Activated CD8-positive, alpha-beta memory T cell treated with anti-CD3 and anti-CD28 coated beads, Interleukin-2, amount 50 U/mL, for 4 hours (primary cell): ENCODE measurements around the gene MINAR1.
"Not testable (repeated sequence)": the region's sequence is repeated elsewhere in the genome, so short reads cannot be mapped to it uniquely, and the experiment has no call there.

Experiments used
- DNase-seq: peaks from one replicate; pipeline ENCODE4 v3.0.0-alpha.2; 2020

MINAR1 gene, protein sequence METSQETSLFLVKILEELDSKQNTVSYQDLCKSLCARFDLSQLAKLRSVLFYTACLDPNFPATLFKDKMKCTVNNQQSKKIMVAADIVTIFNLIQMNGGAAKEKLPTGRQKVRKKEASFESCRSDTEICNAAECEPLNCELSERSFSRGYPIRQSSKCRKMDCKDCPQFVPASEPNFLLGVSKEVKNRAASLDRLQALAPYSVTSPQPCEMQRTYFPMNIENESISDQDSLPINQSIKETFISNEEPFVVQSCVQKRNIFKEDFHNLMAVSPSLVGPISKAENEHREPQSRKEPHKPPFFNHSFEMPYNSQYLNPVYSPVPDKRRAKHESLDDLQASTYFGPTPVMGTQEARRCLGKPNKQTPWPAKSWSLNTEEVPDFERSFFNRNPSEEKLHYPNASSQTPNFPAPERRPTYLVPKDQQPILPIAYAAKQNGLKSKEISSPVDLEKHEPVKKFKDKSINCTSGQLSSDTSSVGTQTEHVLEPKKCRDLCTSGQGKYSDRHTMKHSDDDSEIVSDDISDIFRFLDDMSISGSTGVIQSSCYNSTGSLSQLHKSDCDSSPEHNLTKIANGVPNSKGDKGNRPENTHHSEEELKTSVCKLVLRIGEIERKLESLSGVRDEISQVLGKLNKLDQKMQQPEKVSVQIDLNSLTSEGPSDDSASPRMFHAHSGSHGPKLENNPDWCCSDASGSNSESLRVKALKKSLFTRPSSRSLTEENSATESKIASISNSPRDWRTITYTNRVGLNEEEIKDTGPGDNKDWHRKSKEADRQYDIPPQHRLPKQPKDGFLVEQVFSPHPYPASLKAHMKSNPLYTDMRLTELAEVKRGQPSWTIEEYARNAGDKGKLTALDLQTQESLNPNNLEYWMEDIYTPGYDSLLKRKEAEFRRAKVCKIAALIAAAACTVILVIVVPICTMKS

GRCh38 chr15:79431636-79432344 lies at the start of gene MINAR1:
Gene MINAR1 (plus strand): TSS chr15:79432336. CDS start chr15:79456148, 23,812 bp downstream.
- DNase-seq, result no peak

DNA sequence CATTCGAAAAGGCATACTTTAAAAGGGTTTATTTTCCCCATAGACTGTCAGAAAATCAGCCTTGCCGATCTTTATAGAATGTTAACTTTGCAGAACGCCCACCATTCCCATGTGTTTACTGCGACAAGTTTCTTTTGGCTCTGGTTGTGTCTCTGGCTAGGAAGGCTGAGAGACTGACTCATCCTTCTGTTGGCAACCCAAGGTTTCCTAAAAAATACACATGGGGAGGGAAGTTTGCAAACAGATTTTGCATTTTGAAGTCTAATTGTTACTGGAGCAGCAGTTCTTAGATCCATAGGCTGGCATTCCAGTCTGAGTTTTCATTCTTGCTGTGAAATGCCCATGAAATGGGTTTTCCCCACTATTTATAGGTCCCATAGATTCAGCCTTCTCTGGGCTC lies 37.9 kb upstream of the MINAR1 start:
- no peak for DNase-seq

- DNase-seq, result no peak
Measured at GRCh38 chr15:79396850-79397249, 35.3 kb upstream of the MINAR1 start.

DNA sequence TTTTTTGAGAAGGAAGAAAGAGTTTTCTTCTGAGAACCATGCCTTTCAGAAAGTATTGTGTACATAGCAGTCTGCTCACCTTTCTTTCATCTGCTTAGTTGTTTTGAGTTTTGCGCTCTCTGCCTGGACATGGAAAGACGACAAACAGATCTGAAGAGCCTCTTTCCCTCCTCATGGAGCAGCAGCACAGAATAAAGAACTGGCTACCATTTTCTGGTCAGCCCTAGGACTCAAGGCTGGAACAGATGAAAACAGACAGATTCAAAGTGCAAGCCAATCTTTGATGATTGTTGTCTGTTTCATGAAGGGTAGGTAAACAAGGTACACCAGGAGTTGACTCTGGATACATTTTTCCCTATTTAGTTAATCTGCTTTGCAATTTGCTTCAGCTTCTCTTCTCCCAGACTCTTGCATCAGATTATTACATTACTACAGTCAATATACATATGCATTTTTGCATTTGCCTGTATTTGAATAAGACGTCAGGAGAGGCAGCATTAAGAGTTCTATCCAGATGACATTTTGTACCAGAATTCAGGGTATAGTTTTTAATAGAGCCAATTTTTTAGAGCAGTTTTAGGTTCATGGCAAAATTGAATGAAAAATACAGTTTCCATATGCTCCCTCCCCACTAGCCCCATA lies 34.7 kb upstream of the MINAR1 start:
- no peak for DNase-seq

DNA sequence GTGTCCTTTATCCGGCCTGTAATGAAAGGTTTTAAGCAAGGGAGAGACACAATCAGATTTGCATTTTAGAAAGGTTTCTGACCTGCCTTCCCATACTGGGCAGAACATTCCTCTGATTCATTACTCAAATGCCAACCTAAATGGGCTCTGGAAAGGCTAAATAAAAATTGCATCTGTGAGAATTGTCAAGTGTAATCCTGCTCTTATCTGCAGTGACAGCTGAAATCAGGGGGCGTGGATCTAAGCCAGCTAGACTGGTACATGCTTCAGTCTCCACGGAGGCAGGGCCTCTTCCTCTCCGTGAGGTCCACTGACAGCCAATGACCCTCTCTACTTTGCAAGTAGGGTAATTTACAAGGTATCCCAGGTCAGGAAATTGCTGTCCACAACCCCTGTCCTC lies 32.5 kb upstream of the MINAR1 start:
- DNase-seq, result no peak

GRCh38 chr15:79400650-79401049 lies 31.5 kb upstream of the MINAR1 start:
- DNase-seq, result no peak

DNA sequence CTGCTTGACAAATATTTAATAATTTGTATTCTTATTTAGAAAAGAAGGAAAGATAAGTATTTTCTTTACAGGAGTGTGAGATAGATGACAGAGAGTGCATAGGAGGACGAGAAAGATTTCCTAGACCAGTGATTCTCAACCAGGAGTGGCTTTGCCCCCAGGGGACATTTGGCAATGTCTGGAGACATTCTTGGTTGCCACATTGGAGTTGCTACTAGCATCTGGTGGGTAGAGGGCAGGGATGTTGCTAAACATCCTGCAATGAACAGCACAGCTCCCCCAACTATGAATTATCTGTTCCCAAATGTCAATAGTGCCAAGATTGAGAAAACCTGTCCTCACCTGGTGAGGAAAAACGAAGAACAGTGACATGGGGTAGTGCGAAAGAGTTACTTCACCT lies 30.8 kb upstream of the MINAR1 start:
- DNase-seq, result no peak

- no peak for DNase-seq
Measured at GRCh38 chr15:79402136-79402535, 30.0 kb upstream of the MINAR1 start.

- no peak for DNase-seq
Measured at GRCh38 chr15:79403501-79403900, 28.6 kb upstream of the MINAR1 start.

DNA sequence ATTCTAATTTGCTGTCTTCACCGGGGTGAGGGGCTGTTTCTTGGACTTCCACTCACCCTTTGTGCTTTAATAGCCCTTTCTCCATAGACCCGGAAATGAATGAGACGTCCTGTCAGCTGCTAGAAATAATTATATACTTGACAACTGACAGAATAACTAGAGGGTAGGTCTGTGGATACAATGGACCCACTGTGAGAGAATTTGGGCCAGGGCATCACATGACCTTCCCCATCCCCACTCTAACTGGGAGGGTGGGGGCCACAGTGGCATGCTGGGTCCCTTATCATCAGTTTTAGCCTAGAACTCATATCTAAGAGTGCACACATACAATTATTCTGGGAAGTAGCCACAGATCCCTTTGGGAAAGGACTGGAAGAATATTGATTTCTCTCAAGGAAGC lies 25.9 kb upstream of the MINAR1 start:
- DNase-seq, result no peak

DNA sequence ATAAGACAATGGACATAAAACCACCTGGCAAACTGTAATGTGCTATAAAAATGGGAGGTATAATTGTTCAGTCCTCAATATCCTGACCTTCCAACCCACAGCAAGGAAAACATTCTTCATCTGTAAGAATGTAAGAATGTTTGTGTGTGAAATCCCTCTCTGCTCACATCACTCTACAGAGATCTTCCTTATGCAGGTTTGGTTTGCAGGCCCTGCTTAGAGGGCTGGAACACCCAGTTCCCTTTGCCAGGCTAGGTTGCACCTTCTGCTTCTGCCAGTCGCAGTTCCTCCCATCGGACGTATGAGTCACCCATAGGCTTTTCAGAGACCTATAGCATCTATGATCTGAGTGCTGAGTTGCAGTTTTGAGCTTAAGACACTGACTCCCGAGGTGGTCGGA lies 24.1 kb upstream of the MINAR1 start:
- no peak for DNase-seq

- DNase-seq, result no peak
Measured at GRCh38 chr15:79410237-79410636, 21.9 kb upstream of the MINAR1 start.

DNA sequence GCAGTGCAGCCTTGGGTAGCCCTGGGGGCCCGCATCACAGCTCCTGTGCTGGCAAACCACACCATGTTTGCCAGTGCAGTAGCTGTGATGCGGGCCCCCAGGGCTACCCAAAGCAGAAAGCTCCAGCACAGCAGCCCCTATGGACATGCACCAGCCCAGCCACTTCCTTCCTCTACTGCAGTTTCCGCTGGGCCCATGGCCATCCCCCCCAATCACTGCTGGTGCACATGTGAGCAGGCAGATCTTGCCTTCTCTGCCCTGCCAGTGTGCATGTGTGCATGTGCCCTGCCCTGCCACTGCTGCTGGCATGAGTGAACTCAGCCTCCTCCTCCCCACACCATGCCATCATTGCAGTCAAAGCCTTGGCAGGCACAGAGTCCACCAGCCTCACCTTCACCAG lies 20.1 kb upstream of the MINAR1 start:
- DNase-seq, result no peak

GRCh38 chr15:79412429-79412828 lies 19.7 kb upstream of the MINAR1 start:
- DNase-seq, result no peak

DNA sequence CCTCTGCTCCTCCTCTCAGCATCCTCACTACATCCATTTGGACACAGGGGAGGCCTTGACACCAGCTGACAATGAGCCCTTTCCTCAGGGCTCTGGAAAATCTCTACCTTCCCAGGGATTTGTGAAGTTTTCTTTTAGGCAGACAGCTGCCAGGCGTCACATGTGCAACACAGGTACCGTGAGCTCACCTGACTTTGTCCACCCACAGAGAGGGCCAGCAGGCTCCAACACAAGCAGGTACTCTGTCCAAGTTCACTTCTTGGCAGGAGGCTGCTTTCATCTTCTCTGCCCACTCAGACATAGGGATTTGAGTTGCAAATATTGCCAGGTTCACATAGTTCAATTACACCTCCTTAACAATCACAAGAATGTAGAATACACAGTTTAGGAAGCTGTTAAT lies 15.3 kb upstream of the MINAR1 start:
- no peak for DNase-seq

DNA sequence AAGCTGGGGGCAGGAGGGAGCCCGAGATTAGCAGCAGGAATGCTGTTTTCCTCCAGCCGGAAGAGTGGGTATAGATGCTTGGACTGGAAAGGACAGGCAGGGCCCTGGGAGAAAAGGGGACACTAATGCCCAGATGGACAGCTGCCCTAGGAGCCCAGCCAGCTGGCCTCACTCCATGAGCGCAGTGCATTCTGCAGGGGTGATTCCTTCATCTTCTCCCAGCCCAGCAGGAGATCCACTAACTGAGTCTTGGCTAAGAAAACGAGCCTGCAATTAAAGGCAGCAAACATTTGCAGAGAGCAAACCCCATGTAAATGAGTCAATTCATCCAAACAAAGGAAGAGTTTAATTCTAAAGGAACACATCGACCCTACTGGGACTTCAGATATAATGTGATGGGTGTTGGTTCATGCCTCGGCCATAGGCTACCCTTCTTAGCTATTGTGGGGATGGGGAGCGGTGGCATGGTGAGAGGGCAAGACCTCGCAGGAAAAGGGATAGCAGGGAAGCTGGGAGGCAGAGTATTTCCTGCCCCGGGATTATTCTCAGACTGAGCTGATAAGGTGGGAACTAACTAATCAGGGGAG lies 13.3 kb upstream of the MINAR1 start:
- DNase-seq, result no peak

DNA sequence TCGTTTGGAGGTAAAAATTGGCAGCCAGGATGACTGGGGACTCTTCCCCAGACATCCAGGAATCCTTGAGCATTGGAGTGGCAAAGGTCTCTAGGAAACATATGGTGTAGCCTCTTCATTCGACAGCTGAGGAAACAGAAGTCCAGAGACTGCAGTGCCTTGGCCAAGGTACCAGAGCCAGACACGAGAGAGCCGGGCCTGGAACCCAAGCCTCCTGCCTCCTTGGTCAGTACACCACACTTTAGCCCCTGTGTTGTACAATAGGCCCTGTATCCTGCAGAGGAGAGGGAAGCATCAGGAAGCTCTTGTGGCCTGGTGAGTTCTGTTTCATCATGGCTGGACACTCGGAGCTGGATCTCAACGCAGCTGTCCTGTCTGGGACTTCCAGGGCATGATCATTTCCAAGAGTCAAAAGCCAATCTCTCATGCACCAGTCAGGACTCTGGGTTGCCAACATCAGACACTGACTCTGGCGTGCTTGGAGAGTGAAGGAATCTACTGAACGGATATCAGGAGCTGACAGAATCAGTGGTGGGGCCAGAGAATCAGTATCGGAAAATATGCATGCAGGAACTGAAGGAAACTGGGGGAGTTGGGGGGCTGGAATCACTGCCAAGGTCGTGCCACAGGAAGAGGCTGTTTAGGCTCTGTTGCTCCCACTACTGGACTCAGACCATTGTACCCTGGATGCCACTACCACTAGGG lies 6.4 kb upstream of the MINAR1 start:
- no peak for DNase-seq

DNA sequence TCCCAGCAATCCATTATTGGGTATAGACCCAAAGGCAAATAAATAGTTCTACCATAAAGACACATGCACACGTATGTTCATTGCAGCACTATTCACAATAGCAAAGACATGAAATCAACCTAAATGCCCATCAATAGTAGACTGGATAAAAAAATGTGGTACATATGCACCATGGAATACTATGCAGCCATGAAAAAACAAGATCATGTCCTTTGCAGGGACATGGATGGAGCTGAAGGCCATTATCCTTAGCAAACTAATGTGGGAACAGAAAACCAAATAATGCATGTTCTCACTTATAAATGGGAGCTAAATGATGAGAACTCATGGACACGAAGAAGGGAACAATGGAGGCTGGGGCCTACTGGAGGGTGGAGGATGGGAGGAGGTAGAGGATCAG lies 5.2 kb upstream of the MINAR1 start:
- not testable (repeated sequence) for DNase-seq

DNA sequence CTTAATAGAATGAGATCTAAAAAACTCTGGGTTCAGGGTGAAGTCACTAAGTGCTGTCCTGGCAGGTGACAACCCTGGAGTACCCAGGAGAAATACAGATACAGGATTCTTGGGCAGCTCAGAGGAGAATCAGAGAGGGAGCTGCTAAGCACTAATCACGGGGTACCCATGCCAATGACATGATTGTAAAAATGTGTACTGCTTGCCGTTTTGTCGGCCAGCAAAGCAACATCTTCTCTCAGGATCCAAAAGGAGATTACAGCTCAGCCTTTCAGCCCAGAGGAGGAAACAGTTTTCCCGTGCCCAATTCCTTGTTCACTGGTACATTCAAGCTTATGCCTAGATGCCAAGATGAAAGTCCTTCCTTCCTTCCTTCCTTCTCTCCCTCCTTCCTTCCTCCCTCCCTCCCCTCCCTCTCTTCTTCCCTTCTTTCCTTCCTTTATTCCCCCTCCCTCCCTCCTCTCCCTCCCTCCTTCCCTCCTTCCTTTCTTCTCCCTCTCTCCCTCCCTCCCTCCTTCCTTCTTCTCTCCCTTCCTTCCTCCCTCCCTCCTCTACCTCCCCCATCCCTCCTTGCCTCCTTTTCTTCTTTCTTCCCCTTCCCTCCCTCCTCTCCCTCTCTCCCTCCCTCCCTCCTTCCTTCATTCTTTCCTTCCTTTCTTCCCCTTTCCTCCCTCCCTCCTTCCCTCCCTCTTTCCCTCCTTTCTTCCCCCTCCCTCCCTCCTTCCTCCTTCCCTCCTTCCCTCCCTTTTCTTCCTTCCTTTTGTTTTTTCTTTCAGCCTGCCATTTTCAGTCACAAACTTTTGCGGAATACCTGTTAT lies 4.1 kb upstream of the MINAR1 start:
- DNase-seq, result no peak

- DNase-seq, result no peak
Measured at GRCh38 chr15:79430901-79431635, 1.1 kb upstream of the MINAR1 start.
